ENCODE data around the gene ATP1A3.
A peak's percentile ranks its signal among the peaks of the same experiment; 100 is the strongest.
"Not testable (repeated sequence)": the region's sequence is repeated elsewhere in the genome, so short reads cannot be mapped to it uniquely, and the experiment has no call there.

ATP1A3 gene

GRCh38 chr19:41941410-41942202 lies 52.4 kb downstream of the ATP1A3 start:
- H3K27me3 ChIP-seq (ENCODE audit: insufficient read depth, low read length, poor library complexity), result peaks cover 20% of the 10 kb centered on the region

DNA sequence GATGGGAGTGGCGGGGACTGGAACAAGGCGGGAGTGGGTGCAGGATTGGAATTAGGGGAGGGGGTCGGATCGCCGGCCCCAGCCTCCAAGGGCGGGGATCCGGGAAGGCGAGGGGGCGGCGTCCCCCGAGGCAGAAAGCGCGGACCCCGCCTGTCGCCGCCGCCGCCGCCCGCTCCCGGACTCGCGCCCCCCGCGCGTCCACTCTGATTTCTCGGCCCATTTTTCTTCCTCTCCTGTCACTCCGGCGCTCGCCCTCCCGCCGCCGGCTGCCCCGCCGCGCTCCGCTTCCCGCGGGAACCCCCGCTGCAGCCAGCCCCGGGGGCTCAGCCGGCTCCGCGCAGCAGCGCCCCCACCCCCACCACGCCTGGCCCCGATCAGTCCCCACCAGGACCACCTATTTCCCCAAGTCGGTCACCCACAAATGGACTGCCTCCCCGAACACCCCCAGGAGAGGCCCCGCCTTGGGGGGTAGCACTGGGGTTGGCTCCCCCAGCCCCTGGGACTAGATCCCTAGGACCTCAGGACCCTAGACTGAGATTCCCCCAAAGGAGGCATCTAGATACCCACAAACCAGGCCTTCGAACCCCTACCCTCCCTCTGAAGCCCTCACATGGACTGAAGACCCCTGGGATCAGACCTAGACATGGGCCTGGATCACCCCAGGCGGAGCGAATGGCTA lies 53.2 kb downstream of the ATP1A3 start:
- no peak overlapping the region for H3K4ac ChIP-seq (ENCODE audit: low read depth, low read length)
- DNase-seq, result no peak
- no peak overlapping the region for H2BK5ac ChIP-seq (ENCODE audit: low read length)
- H3K36me3 ChIP-seq (ENCODE audit: control insufficient read depth, insufficient read depth, low read length), result no peaks in the 10 kb centered on the region
- H2BK120ac ChIP-seq (ENCODE audit: low read depth, low read length), result no peak overlapping the region
- no peak overlapping the region for H3K18ac ChIP-seq (ENCODE audit: low read length)
- no peaks in the 10 kb centered on the region for H3K4me1 ChIP-seq (ENCODE audit: control insufficient read depth, low read depth, low read length)
- peak overlapping the region; percentile 50 for H3K4me3 ChIP-seq (ENCODE audit: low read length)
- H3K79me2 ChIP-seq (ENCODE audit: control insufficient read depth, insufficient read depth, low read length), result no peaks in the 10 kb centered on the region
- no CpG with 5 or more reads among the region's 53 CpGs for WGBS (ENCODE audit: extremely low coverage, insufficient coverage, low lambda C conversion rate)
- H4K8ac ChIP-seq (ENCODE audit: low read depth, low read length), result no peak overlapping the region
- no peak overlapping the region for H2AK5ac ChIP-seq (ENCODE audit: low read length)
- no peak overlapping the region for H3K23ac ChIP-seq (ENCODE audit: low read length)
- H2BK15ac ChIP-seq (replicated peaks; ENCODE audit: low read depth), result no peak overlapping the region
- H3K27ac ChIP-seq (ENCODE audit: low read depth, low read length), result no peak overlapping the region
- H3K79me1 ChIP-seq (ENCODE audit: low read length), result no peaks in the 10 kb centered on the region
- H3K9ac ChIP-seq (ENCODE audit: low read length), result peak overlapping the region; percentile 63
- H3K27me3 ChIP-seq (ENCODE audit: insufficient read depth, low read length, poor library complexity), result peaks cover 26% of the 10 kb centered on the region
- no peak overlapping the region for H4K5ac ChIP-seq (ENCODE audit: low read length)
- peak overlapping the region; percentile 91 for H3K4me2 ChIP-seq (ENCODE audit: low read length)
- peak overlapping the region; percentile 85 for H3K56ac ChIP-seq (ENCODE audit: low read length)

More at GRCh38 chr19:41941410-41942202, 52.4 kb downstream of the ATP1A3 start:
- H2BK5ac ChIP-seq (ENCODE audit: low read length), result no peak overlapping the region
- H3K23ac ChIP-seq (ENCODE audit: low read length), result no peak overlapping the region
- no peaks in the 10 kb centered on the region for H3K36me3 ChIP-seq (ENCODE audit: control insufficient read depth, insufficient read depth, low read length)
- no peak overlapping the region for H2BK120ac ChIP-seq (ENCODE audit: low read depth, low read length)
- H3K18ac ChIP-seq (ENCODE audit: low read length), result no peak overlapping the region
- WGBS (ENCODE audit: extremely low coverage, insufficient coverage, low lambda C conversion rate), result no CpG with 5 or more reads among the region's 9 CpGs
- no peak overlapping the region for H4K5ac ChIP-seq (ENCODE audit: low read length)
- no peak overlapping the region for H3K27ac ChIP-seq (ENCODE audit: low read depth, low read length)
- H3K79me2 ChIP-seq (ENCODE audit: control insufficient read depth, insufficient read depth, low read length), result no peaks in the 10 kb centered on the region
- no peak overlapping the region for H2AK5ac ChIP-seq (ENCODE audit: low read length)
- no peaks in the 10 kb centered on the region for H3K4me1 ChIP-seq (ENCODE audit: control insufficient read depth, low read depth, low read length)
- no peak overlapping the region for H2BK15ac ChIP-seq (replicated peaks; ENCODE audit: low read depth)
- no peak overlapping the region for H3K4ac ChIP-seq (ENCODE audit: low read depth, low read length)
- no peak overlapping the region for H3K56ac ChIP-seq (ENCODE audit: low read length)
- no peaks in the 10 kb centered on the region for H3K79me1 ChIP-seq (ENCODE audit: low read length)
- no peak overlapping the region for H4K8ac ChIP-seq (ENCODE audit: low read depth, low read length)
- no peak overlapping the region for H3K4me2 ChIP-seq (ENCODE audit: low read length)
- H3K4me3 ChIP-seq (ENCODE audit: low read length), result no peak overlapping the region
- no peak for DNase-seq
- H3K9ac ChIP-seq (ENCODE audit: low read length), result no peak overlapping the region

- Histone ChIP-seq H3K4ac (ENCODE audit: low read depth, low read length) (no peak overlapping the region), H3K4me3 (ENCODE audit: low read length) (peak overlapping the region; percentile 50), H3K27ac (ENCODE audit: low read depth, low read length) (no peak overlapping the region), H2BK15ac (replicated peaks; ENCODE audit: low read depth) (no peak overlapping the region), H3K27me3 (ENCODE audit: insufficient read depth, low read length, poor library complexity) (peaks cover 31% of the 10 kb centered on the region), H3K23ac (ENCODE audit: low read length) (no peak overlapping the region), H3K36me3 (ENCODE audit: control insufficient read depth, insufficient read depth, low read length) (no peaks in the 10 kb centered on the region), H3K4me1 (ENCODE audit: control insufficient read depth, low read depth, low read length) (no peaks in the 10 kb centered on the region), H3K79me2 (ENCODE audit: control insufficient read depth, insufficient read depth, low read length) (no peaks in the 10 kb centered on the region), H3K4me2 (ENCODE audit: low read length) (peak overlapping the region; percentile 91), H3K79me1 (ENCODE audit: low read length) (no peaks in the 10 kb centered on the region), H4K8ac (ENCODE audit: low read depth, low read length) (no peak overlapping the region), H2AK5ac (ENCODE audit: low read length) (no peak overlapping the region), H3K9ac (ENCODE audit: low read length) (peak overlapping the region; percentile 63), H2BK5ac (ENCODE audit: low read length) (no peak overlapping the region), H4K5ac (ENCODE audit: low read length) (no peak overlapping the region), H3K18ac (ENCODE audit: low read length) (peak overlapping the region; percentile 56), H2BK120ac (ENCODE audit: low read depth, low read length) (no peak overlapping the region), H3K56ac (ENCODE audit: low read length) (peak overlapping the region; percentile 85)
- WGBS (ENCODE audit: extremely low coverage, insufficient coverage, low lambda C conversion rate), result no CpG with 5 or more reads among the region's 83 CpGs
- DNase-seq, result peak; percentile 57
These were observed 53.9 kb downstream of the ATP1A3 start for GRCh38 chr19:41939861-41940730.

DNA sequence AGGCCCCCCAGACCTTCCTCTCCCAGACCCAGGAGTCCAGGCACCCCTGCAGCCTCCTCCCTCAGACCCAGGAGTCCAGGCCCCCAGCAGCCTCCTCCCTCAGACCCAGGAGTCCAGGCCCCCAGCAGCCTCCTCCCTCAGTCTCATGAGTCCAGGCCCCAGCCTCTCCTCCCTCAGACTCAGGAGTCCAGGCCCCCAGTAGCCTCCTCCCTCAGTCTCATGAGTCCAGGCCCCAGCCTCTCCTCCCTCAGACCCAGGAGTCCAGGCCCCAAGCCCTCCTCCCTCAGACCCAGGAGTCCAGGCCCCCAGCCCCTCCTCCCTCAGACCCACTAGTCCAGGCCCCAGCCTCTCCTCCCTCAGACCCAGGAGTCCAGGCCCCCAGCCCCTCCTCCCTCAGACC lies 54.8 kb downstream of the ATP1A3 start:
- H4K5ac ChIP-seq (ENCODE audit: low read length); H3K9ac ChIP-seq (ENCODE audit: low read length); H3K79me2 ChIP-seq (ENCODE audit: control insufficient read depth, insufficient read depth, low read length); H3K36me3 ChIP-seq (ENCODE audit: control insufficient read depth, insufficient read depth, low read length); H3K4ac ChIP-seq (ENCODE audit: low read depth, low read length); H2BK15ac ChIP-seq (replicated peaks; ENCODE audit: low read depth); H2BK5ac ChIP-seq (ENCODE audit: low read length); DNase-seq; H2BK120ac ChIP-seq (ENCODE audit: low read depth, low read length); H3K27ac ChIP-seq (ENCODE audit: low read depth, low read length); H3K23ac ChIP-seq (ENCODE audit: low read length); H2AK5ac ChIP-seq (ENCODE audit: low read length); H3K4me1 ChIP-seq (ENCODE audit: control insufficient read depth, low read depth, low read length); H3K56ac ChIP-seq (ENCODE audit: low read length); H3K4me2 ChIP-seq (ENCODE audit: low read length); H3K18ac ChIP-seq (ENCODE audit: low read length); H3K79me1 ChIP-seq (ENCODE audit: low read length); H4K8ac ChIP-seq (ENCODE audit: low read depth, low read length); H3K4me3 ChIP-seq (ENCODE audit: low read length): not testable (repeated sequence)
- peaks cover 34% of the 10 kb centered on the region for H3K27me3 ChIP-seq (ENCODE audit: insufficient read depth, low read length, poor library complexity)

- Histone ChIP-seq H4K5ac (ENCODE audit: low read length) (no peak overlapping the region), H3K56ac (ENCODE audit: low read length) (no peak overlapping the region), H3K23ac (ENCODE audit: low read length) (no peak overlapping the region), H3K18ac (ENCODE audit: low read length) (no peak overlapping the region), H3K9ac (ENCODE audit: low read length) (no peak overlapping the region), H3K27me3 (ENCODE audit: insufficient read depth, low read length, poor library complexity) (peaks cover 45% of the 10 kb centered on the region), H3K4me2 (ENCODE audit: low read length) (no peak overlapping the region), H4K8ac (ENCODE audit: low read depth, low read length) (no peak overlapping the region), H2BK120ac (ENCODE audit: low read depth, low read length) (no peak overlapping the region), H3K36me3 (ENCODE audit: control insufficient read depth, insufficient read depth, low read length) (no peaks in the 10 kb centered on the region), H3K4me3 (ENCODE audit: low read length) (no peak overlapping the region), H2BK15ac (replicated peaks; ENCODE audit: low read depth) (no peak overlapping the region), H2AK5ac (ENCODE audit: low read length) (no peak overlapping the region), H3K79me1 (ENCODE audit: low read length) (no peaks in the 10 kb centered on the region), H3K4ac (ENCODE audit: low read depth, low read length) (no peak overlapping the region), H3K4me1 (ENCODE audit: control insufficient read depth, low read depth, low read length) (no peaks in the 10 kb centered on the region), H3K79me2 (ENCODE audit: control insufficient read depth, insufficient read depth, low read length) (no peaks in the 10 kb centered on the region), H2BK5ac (ENCODE audit: low read length) (no peak overlapping the region), H3K27ac (ENCODE audit: low read depth, low read length) (no peak overlapping the region)
- no CpG with 5 or more reads among the region's 22 CpGs for WGBS (ENCODE audit: extremely low coverage, insufficient coverage, low lambda C conversion rate)
- DNase-seq, result no peak
These were observed 56.2 kb downstream of the ATP1A3 start for GRCh38 chr19:41937525-41938468.

Measured in mesendoderm (in vitro differentiated cells).